ENCODE results near the gene DENND4A.

DNA sequence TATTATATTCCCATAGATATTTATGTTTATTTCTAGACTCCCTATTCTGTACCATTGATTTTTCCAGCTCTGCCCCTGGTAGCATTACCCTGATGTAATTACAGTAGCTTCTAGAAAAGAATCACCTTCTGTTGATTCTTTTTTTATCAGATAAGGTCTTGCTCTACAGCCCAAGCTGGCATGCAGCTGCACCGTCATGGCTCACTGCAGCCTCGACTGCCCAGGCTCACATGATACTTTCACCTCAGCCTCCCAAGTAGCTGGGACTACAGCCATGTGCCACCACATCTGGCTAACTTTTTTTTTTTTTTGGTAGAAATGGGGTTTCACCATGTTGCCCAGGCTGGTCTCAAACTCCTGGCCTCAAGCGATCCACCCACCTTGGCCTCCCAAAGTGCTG lies 128.6 kb downstream of the DENND4A start:
- TF ChIP-seq, protein P1, sequence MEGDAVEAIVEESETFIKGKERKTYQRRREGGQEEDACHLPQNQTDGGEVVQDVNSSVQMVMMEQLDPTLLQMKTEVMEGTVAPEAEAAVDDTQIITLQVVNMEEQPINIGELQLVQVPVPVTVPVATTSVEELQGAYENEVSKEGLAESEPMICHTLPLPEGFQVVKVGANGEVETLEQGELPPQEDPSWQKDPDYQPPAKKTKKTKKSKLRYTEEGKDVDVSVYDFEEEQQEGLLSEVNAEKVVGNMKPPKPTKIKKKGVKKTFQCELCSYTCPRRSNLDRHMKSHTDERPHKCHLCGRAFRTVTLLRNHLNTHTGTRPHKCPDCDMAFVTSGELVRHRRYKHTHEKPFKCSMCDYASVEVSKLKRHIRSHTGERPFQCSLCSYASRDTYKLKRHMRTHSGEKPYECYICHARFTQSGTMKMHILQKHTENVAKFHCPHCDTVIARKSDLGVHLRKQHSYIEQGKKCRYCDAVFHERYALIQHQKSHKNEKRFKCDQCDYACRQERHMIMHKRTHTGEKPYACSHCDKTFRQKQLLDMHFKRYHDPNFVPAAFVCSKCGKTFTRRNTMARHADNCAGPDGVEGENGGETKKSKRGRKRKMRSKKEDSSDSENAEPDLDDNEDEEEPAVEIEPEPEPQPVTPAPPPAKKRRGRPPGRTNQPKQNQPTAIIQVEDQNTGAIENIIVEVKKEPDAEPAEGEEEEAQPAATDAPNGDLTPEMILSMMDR (IDR thresholded peaks at IDR 0.05), result no peak
- no peak for TF ChIP-seq POLR2A (IDR thresholded peaks at IDR 0.05)
- TF ChIP-seq POLR2AphosphoS5 (IDR thresholded peaks at IDR 0.05), result no peak
